GM08714 (cell line): Measurements from ENCODE around the gene PLA2G4E.

ENCODE experiments used
- H3K4me3 ChIP-seq: fragments of 200-500 bp; sonication (Bioruptor generic); 2 replicates; pipeline ENCODE4 v1.5.1; 2014; ENCODE audit warnings: mild to moderate bottlenecking, low read length, inconsistent platforms
- ZNF274 ChIP-seq: IDR thresholded peaks from 2 replicates; pipeline ENCODE4 v1.6.1; 2012; ENCODE audit warnings: mild to moderate bottlenecking, low read depth, low read length

The PLA2G4E gene

GRCh38 chr15:41932511-41933289 lies 88.1 kb downstream of the PLA2G4E start:
- no peak for TF ChIP-seq ZNF274
- H3K4me3 ChIP-seq = no peak overlapping the region

- no peak overlapping the region for H3K4me3 ChIP-seq
- TF ChIP-seq ZNF274 = no peak
Observed at GRCh38 chr15:41932101-41932500, 88.7 kb downstream of the PLA2G4E start.
